HG03060 (cell line): ENCODE measurements around the gene FANCC.
"Not testable (repeated sequence)": the region's sequence is repeated elsewhere in the genome, so short reads cannot be mapped to it uniquely, and the experiment has no call there.

Experiments
- ATAC-seq: cut with Tn5 transposase; IDR thresholded peaks from one replicate; pipeline ENCODE4 v1.9.1; 2021; ENCODE audit warnings: low read depth, moderate number of reproducible peaks; ENCODE audit not compliant: unreplicated experiment

Gene FANCC

DNA sequence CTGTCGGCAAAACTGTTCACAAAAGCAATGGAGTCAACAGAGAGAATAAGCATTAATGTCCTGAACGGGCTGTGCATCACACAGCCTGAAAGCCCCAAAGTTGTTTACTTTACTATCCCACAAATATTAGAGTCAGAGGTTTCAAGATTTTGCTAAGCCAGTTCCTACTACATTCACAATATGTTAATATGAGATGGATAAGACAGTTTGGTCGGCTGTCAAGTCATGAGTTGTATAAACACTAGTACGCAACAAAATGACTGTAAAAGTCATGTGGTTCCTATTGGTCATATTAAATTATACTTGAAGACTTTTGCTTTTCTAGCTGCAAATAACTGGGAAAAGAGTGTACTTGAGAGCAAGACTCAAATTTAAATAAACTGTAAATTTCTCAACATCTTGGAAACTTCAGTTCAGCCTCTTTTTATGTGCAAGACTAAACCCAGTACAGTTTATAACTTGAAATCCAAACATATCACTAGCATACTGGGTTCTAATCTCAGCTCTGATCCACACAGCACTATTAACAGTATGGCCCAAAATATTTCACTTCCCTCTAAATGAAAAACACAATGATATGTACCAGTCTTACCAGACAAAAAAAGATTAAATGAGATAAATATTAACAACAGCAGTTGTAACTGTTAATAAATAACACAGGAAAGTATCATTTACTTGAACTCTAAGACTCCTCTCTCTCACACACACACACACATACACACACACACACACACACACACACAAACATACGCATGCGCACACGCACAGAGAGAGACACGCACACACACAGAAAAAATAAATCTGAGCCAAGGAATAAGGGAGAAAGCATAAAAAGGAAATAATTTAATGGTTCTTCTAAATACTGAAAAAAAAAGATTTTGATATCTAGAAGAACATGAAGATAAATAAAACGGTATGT, 33.1 kb downstream of the FANCC start:
- no peak for ATAC-seq

DNA sequence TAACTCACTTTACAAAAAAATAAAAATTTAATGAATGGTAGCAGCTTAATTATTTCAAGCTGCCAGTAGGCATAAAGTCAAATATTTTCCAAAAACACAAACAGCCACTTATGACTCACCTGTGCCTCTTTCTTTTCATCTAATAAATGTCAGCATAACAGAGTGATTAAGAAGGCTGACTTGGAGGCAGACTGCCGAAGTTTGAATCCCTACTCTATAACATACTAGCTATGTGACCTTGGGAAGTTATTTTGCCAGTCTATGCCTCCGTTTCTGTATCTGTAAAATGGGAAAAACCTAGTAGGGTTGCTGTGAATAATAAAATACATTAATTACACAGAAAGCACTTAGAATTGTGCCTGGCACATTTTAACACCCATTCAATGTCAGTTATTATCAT, 33.8 kb downstream of the FANCC start:
- ATAC-seq = no peak

DNA sequence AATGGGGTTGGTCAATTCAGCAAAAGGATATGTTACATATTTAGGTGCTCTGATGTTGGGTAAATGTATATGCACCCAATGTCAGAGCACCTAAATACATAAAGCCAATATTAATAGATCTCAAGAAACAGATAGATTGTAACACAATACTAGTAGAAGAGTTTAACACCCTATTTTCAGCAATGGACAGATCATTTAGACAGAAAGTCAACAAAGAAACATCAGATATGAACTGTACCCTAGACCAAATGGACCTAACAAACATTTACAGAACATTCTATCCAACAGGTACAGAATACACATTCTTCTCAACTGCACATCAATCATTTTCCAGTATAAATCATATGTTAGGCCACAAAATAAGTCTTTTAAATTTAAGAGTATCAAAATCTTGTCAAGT, 35.2 kb downstream of the FANCC start:
- ATAC-seq = no peak

DNA sequence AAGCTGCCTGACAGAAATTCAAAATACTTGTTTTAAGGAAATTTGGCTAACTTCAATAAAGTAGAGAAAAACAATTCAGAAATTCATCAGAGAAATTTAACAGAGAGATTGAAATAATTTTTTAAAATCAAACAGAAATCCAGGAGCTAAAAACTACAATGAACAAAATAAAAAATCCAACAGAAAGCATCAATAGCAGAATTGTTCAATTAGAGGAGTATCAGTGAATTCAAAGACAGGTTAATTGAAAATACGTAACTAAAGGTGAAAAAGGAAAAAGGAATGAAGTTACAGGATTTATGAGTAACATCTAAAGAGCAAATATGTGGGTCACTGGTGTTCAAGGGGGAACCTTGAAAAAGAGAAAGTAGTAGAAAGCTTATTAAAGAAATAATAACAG, 36.8 kb downstream of the FANCC start:
- no peak for ATAC-seq

DNA sequence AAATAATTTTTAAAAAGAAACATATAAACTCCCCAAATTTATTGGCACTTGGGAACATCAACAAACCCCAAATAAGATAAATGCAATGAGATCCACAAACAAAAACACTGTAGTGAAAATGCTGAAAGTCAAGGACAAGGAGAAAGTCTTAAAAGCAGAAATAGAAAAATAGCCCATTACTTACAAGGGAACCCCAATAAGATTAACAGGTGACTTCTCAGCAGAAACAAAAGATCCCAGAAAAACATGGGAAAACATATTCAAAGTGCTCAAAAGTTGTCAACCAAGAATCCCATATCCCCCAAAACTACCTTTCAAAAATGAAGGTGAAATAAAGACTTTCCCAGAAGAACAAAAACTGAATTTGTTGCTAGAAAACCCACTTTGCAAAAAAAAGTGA, 40.0 kb downstream of the FANCC start:
- ATAC-seq = no peak

DNA sequence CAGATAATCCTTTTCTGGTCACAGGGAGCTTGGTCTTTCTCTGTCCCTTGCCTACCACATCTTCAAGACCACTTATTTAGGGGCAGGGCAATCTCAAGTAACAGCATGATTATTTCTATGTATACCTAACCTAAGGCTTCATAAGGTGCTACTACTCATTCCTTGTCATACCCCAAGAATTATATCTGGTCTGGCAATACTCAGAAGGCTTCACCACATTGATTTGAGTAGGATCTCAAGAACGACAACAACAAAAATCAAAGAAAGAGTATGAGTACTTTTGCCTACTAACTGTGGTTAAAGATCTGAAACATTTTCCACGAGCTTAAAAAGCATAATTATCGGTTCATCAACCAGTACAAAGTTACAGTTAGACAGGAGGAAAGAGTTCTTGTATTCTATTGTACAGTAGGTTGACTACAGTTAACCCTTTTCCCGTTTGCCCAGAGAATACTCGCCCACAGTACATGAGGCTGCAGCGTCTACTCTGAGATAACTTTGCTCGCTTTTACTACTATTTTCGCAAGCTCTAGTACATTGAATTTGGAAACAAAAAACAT, 41.0 kb downstream of the FANCC start:
- ATAC-seq = no peak

DNA sequence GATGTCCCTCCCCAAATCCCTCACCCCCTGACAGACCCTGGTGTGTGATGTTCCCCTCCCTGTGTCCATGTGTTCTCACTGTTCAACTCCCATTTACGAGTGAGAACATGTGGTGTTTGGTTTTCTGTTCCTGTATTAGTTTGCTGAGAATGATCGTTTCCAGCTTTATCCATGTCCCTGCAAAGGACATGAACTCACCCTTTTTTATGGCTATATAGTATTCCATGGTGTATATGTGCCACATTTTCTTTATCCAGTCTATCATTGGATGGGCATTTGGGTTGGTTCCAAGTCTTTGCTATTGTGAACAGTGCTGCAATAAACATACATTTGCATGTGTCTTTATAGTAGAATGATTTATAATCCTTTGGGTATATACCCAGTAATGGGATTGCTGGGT, 43.3 kb downstream of the FANCC start:
- ATAC-seq = not testable (repeated sequence)

DNA sequence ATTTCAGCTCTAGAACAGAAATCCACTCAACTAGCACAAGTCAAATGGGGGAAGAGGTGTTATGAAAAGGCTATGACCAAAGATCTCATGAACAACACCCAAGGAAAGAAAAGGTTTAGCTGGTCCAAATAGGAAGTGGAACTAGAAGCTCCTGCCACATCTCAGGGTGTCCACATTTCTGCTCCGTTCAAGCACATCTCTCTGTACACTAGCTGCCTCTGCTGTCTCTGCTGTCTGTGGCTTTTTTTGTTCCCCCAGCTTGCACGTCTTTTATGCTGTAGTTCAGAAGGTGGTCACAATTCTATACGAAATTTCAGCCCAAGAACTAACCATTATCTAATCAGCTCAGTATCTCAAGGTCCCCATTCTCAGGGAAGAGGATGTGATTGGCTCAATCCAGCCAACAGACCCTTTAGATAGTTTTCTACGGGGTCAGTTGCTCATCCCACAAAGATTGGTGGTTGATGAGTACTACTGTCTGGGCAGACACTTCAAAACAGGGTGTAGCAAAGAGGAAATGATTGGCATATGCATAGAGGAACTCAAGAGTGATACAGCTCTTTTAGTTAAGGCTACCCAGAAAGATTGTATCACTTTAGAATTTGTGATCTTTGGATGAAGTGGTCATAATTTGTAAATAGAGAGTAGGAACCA, 44.0 kb downstream of the FANCC start:
- no peak for ATAC-seq

DNA sequence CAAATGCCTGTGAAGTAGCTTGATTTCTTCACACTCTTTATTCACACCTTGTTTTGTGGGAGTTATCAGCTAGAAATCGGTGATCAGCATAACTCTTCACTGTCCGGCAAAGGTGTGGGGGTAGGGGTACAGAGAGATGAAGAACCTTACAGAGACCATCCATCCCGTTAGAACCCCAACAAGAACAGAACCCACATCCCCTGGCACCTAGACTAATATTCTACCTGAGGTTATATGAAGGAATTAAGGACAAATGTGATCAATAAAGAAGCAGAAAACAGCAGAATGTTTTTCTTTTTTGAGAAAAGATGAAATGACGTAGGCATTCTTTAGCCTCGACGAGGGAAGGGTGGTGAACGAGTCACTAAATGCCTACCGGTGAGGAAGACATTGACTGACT, 44.7 kb downstream of the FANCC start:
- no peak for ATAC-seq

DNA sequence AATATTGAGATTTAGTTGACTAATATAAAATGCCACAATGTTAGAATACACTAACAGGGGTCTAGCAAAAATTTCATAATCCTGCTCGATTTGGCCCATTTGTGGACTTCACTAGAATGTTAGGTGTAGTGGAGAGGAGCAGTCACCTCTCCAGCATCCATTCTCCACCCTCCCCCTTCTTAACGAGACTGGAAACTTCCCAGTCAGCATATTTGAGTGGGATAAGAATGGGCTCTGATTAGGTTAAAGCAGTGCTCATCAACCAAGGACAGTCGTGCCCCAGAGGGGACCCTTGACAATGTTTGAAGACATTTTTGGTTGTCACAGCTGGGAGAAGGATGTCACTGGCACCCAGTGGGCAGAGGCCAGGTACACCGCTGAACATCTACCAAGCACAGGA, 46.7 kb downstream of the FANCC start:
- ATAC-seq = no peak

DNA sequence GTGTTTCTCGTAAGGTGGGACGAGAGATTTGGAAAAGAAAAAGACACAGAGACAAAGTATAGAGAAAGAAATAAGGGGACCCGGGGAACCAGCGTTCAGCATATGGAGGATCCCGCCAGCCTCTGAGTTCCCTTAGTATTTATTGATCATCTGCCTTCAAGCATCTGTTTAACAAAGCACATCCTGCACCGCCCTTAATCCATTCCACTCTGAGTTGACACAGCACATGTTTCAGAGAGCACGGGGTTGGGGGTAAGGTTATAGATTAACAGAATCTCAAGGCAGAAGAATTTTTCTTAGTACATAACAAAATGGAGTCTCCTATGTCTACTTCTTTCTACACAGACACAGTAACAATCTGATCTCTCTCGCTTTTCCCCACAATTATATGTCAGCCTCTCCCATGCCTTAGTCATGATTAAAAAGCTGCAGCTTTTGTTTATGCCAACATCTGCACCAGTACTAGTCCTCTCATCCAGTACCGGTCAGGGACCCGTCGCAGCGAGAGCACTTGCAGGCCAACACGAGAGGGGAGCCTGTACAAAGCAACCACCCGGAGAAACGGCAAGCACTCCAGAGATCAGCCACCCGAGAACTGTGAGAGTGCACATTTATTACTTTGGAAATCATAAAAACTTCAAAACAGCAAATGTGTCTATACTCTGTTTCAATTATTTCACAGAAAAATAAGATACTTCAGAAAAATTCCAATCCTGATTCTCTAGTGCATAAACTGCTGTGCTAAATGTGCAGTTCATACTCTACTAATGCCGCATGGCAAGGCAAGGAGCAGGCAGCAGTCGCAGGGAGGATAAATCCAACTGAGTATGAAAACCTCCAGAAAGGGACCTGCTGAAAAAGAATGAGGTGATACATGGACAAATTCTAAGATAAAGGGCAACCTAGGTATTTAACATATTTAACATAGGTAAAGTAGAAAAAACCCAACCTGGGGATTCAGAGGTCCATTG, 47.4 kb downstream of the FANCC start:
- not testable (repeated sequence) for ATAC-seq

DNA sequence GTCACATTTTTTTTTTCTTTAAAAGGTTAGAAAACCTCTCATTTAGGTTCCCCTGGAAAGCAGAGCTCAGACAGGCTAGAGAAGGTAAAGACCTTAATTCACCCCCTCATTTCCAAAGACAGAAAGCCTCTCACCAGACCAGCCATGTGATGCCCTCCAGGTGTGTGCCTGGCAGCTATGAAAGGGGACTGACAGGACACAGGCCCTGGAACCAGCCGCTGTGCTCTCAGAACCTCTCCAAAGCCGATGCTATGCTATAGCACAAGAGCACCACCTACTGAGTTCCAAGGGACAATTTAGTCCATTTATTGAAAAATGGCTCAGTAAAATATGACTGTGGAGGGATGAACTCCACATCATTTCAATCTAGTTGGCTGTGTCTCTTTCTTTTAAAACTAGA, 48.8 kb downstream of the FANCC start:
- ATAC-seq = no peak

DNA sequence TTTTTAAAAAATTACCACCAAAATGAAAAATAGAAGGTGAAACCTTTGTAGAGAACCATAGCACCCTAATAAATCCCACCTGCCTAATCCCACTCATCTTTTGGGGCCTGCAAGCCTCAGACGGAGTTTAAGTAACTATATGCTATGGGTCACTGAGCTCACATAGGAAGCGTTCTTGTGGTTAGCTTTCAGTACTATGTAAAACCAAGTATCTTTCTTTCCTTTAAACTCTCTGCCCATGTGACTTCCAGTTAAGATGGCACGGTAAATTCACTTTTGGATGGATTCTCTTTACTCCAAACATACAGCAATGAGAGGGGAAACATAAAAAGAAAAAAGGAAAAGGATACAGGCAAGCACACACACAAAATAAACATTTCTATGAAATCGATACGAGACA, 50.9 kb downstream of the FANCC start:
- no peak for ATAC-seq

DNA sequence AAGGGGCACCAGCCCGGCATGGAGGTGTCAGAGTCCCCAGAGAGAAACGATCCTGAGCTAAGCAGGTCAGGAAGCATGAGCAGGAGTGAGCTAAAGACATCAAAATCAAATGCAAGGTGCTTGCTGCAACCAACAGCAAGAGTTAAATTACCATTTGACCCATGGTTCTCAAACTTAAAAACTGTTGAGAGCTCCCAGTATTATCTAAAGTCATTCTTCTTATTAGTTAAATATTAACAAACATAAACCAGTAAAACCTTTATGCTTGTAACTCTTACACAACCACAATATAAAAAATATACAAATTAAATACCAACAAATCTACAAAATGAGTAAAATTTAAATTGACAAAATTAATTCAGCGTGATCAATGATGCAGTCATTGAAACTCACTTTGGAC, 51.5 kb downstream of the FANCC start:
- no peak for ATAC-seq

DNA sequence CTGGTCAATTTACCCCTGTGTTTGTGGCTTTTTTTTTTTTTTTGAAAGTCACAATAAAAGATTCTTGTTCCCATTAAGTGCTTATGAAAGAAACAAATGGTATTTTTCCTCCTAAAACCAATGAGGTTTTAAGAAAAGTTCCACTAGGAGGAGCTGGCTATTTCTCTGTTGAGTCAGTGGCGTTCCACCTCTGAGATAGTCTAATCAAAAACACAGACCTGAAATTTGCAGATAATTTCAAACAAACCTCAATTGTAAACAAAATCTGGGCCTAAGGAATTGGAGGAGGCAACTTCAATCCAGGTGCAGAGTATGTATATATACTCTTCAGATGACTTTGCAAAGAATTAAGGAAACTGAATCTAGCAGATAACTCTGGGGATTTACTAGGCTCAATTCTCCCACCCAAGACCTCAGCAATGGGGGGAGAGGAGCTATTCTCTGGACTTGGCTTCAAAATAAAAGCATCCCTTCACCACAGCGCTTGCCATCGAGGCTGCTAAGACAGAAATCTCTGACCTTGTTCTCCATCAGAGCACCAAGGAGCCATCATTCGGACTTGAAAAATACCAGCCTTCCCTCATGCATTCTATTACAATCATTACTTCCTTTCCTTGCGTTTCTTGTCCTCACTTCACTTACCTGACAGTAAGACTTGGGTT, 52.4 kb downstream of the FANCC start:
- ATAC-seq = no peak

DNA sequence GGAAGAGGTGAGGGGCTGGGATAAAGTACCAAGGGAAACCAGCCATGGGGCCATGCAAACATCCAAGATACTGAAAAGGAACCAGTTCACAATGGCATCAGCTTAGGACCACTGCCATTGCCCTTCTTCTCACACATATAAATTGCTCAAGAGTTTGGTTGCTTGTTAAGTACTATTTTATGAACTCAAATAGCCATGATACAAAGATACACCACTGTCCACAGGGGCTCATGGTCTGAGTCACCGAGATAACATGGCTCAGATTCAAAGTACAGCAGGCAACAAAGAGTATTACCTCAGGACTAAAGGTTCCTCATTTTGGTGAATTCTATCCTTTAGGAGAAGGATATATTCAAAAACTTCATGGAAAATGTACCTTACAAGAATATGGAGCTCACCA, 55.6 kb downstream of the FANCC start:
- no peak for ATAC-seq

DNA sequence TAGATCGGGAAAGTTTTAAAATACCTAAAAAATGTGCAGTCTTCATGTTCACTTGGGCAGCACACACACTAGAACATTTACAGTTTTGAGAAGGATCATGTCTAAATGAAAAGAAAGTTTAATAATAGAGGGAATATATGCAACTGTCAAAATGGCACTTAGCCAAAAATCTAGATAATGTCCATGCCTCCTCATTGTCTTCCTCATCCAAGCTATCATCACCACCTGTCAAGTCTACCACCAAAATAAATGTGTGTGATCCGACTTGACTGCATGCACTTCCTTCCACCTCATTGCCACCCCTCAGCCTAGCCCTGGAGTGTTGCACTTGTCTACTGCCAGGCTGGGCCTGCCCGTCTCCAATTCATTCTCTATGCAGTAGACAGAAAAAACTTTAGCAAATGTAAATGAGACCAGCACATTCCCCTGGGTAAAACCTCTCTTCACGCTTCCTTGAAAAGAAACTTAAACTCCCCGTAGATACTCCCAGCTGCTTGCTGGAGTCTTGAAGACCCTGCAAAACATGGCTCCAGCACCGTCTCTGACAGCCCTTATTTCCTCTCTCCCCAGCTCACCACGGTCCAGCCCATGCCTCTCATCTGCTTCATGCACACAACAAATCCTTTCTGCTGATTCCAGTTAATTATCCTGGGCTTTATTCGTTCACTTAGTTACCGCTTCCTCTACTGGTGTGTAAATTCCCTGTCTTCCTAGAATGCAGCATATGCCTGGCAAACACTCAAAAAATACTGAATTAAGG, 66.9 kb downstream of the FANCC start:
- no peak for ATAC-seq

DNA sequence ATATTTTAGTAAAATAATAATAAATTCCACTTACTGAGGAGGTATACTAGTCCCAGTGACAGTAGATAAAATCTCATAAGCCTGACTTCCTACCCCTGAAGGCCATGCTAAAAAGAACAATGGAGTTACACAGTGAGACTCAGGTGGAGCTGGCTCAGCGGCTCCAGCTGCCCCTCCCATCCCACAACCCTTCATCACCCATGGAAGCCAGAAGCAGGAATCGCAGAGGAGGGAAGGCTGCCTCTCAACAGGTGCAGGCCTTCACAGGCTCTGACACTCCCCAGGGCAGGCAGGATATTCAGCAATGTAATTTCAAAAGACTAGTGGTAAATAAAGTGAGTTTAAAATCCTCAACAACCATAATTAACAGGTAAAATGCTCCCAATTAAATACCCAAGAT, 67.5 kb downstream of the FANCC start:
- no peak for ATAC-seq

DNA sequence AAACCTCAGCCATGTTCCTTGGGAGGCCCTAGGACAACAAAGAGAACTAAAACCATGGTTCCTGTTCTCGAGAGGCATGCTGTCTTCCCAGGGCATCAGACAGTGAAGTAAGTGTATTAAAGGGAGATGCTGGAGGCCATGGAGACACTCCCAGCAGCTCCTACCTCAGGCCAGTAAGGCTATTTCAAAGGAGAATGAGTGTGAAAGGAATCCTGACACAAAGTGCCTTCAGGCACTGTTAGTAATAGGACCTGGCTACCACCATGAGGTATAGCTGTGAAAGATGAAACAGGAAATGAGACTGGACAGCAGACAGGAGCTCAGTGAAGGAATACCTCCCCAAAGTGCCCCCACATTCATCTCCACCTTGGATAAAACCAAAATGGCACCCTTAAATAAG, 71.0 kb downstream of the FANCC start:
- no peak for ATAC-seq
